ENCODE results near the gene RBBP8NL.

Gene RBBP8NL

DNA sequence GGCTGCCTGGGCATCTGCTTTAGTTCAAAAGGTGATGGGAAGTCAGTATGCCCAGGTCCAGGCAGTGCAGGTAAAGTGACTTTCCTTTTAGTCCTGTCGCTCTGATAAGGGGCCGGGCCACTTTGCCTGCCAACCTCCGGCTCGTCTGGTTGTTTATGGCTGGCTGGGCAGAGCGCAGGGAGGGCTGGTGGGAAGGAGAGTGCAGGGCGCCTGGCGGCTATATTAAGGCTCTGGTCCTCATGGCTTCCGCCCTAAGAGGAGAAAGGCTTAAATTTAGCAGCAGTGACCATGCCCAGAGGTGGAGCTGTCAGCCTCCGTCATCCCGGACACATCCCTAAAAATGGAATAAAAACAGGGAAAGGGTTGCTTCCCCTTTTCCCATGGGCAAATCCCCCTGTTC is 33.8 kb upstream of the RBBP8NL start:
- no peak for DNase-seq

DNA sequence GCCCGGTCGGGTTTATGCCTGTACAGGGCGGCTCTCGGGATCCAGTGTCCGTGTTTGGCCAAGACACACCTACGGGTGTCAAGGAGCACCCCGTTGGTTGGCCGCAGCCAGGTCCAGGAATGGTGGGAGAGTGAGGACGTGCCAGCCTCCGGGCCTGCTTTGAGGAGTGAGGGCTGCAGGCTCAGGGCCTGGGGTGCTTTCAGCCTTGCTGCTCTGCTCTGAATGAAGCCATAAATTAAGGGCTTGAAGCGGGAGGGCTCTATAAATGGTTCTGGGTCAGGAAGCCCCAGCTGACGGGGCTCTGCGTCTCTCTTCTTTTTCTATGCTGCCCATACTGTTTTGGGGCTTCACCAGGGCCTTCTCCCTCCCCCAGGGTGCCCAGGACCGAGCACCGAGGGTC is 33.3 kb upstream of the RBBP8NL start:
- DNase-seq = no peak

DNA sequence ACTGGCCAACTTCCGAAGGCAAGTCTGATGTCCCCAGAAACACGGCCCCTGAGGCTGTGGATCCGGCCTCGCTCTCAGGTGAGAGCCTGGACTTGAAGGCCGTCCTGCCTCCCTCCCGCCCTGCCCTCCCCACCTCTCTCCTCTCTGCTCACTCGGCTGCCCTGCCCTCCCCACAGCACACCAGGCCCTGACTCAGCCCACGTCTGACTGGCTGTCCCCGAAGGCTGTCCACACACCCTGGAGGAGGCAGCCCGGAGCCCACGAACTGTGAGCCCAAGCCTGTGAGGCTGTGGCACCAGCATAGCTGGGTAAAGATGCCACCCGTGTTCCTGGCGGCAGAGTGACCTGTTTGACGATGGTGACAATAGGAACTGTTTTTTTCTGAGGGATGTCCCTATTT is 32.1 kb upstream of the RBBP8NL start:
- DNase-seq = no peak

DNA sequence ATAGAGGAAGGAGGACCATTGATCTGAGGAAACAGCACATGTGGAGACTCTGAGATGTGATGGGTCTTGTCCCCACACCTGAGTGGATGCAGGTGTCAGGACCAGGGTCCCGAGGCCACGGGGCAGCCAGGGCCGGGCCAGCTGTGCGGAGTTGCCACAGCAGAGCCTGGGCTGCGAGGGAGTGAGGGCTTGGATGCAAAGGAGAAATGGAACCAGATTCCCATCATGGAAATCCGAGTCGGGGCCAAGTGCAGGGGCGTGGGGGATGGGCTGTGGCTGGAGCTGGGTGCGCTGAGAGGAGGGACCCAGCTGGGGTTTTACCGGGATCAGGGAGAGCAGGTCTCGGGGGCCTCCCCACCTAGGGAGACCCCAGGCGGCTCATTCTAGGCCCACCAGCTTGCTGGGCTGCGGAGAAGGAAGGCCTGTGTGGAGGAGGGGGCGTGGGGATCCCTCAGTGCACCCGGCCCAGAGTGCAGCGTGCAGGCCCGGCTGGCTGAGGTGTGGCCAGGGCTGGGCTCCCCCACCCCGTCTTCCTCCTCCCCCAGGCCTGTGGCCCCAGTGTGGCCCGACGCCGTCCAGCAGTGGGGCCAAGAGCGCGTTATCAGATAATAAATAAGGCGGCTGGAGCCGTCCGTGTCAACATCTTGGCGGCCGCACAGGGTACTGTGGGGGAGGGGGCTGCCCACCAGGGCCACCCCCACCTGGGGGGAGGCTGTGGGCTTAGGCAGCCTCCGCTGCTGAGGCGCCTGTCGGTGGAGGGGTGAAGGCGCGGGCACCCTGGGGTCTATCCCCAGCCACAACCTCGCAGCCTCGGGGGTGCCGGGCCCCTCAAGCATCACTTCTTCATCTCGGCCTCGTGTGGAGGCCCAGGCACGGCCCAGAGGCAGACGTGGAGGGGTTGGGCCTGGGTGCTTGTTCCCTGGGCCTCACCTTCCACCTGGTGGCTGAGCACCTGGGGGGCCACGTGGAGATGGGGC is 31.2 kb upstream of the RBBP8NL start:
- DNase-seq = no peak

DNA sequence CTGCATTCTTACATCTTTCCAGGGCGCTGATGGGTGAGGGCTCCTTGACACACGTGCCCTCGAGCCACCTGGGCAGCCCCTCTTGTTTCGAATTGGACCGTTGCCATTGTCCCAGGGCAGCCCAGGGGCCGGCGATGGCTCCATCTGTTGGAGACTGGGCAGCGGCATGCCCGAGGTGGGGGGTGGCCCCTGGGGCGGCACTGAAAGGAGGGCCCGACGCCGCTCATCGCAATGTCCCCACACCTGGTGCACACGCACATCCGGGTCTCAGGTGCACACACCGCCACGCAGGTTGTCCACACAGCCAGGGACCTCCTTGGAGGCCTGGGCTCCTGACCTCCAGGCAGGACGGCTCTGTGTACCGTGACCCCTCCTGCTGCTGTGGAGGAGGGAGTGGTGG is 30.5 kb upstream of the RBBP8NL start:
- DNase-seq = no peak

DNA sequence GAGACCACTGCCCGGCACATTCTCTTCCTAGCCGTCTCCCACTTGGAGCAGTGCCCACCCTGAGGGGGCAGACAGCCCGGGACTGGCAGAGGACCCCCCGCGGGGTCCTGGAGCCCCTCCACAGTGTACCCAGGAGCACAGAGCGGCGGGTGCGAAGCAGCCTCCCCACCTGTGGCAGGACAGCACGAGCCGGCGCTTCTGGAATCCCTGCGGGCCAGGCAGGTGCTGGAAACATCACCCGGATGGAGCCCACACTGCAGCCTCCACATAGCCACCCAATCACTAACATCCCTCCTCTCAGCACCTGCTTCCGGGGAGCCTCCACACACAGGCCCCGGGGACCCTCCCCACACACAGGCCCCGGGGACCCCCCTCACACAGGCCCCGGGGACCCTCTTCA is 29.8 kb upstream of the RBBP8NL start:
- no peak for DNase-seq

DNA sequence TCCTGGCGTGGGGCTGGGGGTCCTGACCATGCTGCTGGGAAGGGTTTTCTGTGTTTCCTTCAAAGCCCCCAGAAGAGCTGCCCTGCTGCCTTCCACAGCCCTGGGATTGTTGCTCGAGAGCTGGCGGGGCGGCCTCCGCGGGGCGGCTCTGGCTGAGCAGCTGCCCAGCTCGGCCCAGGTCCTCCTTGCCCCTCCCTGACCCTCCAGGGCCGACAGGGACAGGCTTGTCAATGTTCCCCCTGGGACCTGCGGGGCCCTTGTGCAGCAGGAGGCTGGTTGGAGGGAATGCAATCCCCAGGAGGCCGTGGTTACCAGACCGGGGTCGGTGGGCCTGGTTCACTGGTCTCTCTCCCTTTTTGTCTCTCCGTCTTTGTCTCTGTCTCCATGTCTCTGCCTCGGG is 28.6 kb upstream of the RBBP8NL start:
- DNase-seq = no peak

DNA sequence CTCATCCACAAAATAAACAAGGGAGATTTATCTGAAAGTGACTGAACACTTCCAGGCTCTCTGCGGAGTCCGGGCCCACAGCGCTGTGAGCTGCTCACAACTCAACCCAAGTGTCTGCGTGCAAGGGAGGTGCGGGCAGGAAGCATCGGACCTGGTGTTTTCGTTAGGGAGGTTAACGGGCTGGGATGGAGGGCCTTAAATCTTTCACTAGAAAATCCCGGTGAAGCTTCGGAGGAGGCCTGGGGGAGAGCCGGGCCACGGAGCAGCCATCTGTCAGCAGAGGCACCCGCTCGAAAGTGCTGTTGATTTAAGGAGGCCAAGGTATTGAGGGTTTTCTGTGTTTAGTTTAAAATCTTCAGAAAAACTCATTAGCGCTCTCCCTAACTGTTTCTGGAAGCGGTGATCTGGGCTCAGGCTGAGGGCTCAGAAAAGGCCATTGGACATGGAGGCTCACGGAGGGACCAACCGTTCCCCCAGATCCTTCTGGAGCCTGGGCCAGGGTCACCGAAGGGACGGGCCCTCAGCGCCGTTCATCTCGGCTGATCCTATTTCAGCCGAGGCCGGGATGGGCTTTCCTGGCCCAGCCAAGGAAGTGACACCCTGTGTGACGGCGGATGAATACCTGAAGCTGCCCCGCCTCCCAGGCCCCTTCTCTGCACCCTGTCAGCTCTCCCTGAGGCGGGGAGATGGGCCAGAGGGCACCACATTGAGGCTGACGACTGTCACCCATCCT is 27.7 kb upstream of the RBBP8NL start:
- DNase-seq = no peak

DNA sequence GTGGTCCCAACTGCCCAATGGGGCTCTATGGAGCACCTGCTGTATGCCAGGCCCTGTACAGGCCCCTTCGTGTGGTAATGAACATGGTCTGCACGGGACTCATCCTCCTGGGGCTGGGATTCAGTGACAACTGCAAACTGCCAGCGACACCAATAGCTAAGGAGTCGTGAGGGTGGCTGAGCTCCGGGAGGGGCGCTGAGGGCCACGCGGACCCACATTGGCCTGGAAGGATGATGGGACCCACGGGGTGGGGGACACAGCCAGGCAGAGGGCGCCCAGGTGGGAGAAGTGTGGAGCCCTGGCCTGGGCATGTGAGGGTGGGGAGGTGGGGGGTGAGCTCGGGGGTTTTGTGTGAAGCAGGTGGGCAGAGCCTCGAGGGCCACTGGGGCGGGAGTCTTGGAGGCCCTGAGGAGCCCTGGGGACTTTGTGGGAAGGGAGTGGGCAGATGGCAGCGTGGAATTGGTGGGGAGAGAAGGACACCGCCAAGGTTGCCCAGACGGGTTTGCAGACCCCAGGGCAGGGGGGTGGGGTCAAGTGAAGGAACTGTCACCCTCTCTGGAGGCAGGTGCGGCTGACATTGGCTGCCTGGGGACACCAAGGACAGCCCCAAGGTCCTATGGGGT is 26.0 kb upstream of the RBBP8NL start:
- DNase-seq = no peak

DNA sequence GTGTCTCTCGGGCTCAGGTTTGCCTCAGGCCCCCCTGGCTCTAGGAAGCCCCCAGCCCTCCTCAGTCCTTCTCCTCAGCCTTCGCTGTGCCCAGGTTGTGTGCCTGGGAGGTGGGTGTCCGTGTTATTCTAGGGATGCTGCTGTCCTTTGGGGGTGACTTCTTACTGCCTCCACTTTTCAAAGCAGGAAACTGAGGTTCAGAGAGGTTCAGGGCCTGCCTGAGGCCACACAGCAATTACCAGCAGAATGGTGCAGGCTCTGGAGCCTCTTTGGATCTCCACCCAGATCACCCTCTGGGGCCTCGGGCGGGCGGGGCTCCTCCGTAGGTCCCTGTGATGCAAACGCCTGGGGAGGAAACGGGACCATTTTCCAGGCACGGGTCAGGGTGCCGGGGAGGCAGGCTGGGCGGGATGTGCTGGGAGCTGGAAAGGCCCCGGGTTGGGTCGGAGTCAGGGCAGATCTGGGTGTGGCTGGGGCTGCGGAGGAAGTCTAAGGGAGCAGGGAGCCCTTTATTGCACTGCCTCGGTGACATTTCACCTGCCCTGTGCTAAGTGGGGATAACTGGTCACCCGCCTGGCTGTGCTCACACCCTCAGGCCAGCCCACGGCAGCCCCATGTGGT is 25.2 kb upstream of the RBBP8NL start:
- DNase-seq = no peak

DNA sequence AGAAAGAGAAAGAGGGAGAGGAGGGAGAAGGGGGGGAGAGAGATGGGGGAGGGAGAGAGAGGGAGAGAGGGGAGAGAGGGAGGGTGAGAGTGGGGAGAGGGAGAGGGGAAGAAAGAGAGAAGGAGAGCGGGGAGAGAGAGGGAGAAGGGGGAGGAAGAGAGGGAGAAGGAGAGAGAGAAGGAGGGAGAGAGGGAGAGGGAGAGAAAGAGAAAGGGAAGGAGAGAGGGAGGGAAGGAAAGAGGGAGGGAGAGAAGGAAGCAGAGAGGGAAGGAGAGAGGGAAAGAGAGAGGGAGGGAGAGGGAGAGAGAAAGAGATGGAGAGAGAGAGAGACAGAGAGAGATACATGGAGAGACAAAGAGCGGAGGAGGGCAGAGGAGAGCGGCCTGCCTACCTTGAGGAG is 24.6 kb upstream of the RBBP8NL start:
- DNase-seq = no peak

DNA sequence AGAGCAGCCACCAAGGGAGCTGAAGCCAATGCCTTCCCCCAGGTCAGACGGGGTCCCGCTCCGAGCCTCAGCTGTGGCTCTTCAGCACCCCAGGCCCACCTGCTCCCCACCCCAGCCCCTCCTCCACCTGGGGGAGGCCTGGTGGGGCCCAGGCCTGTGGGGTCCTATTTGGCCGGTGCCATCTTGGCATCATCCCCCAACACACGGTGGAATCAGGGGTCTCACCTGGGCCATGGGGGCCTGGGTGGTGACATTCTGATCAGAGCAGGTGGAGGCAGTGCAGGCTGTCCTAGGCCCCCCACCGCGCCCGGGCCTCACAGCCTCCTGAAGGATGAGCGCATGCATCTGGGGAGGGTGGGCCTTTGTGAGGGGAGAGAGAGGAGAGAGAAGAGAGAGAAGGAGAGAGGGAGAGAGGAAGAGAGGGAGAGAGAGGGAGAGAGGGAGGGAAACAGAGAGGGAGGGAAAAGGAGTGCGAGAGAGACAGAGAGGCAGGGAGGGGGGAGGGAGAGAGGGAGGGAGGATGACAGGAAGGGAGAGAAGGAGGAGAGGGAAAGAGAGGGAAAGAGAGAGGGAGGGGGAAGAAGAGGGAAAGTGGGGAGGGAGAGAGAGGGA is 23.9 kb upstream of the RBBP8NL start:
- no peak for DNase-seq

DNA sequence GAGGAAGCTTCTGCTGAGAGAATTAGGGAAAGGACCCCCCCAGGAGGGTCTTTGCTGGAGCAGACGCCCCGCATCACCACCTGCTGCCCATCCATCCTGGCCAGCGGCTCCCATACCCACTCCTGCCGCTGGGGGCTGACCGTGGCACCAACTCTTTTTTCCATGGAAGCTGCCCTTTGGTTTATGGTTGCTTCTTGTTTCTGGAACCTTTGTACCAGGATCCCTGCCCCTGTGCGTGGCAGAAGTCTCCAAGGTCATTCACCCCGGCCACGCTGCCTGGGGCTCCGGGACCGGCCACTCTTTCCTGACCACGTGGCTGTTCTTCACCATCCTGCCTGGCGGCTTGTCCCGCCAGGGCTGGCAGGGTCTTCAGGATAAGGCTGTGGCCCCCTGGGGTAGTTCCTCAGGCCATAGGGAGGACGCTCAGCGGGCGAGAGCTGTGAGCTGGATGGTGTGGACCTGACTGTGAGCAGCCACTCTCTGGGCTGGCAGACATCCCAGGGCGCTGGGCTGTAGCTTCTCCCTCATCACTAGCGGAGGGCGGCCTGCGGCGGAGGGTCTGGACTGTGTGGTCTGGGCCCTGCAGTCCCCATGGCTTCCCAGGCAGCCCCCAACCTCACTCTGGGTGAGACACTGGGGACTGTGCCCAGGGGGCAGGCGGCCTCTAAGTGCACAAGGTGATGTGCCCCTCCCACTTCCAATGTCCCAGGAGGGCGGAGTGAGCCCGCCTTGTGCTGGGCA is 22.8 kb upstream of the RBBP8NL start:
- DNase-seq = no peak

DNA sequence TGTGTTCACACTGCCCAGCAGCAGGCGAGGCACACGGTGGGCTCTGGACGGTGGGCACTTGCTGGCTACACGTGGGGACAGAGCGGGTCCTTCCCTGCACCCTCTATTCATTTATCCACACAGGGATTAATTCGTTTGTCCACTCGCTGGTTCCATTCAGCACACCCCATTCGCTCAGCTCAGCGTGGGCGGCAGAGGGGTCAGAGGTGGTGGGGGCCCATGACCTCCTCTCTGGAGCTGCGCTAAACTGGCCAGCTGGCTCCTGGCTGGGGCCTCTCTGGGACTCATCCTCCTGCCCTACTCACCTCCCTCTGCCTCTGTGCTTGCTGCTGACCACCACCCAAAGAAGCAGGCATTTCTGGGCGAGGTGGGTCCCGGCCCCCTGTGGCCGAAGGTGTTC is 21.4 kb upstream of the RBBP8NL start:
- DNase-seq = no peak

DNA sequence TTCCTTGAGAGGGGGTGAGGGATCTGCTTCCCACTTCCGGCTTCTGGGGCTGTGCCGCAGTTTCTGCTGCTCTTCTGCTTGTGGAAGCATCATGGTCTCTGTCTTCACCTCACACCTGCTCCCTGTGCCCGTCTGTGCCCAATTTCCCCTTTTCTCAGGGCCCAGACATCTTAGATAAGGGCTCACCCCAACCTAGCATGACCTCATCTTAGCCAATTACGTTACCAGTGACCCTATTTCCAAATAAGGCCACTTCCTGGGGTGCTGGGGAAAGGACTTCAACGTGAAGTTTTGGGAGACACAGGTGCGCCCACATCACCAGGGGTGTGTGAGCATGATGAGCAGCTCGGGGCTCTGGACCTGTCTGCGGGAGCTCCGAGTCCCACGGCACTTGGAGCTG is 20.7 kb upstream of the RBBP8NL start:
- no peak for DNase-seq

DNA sequence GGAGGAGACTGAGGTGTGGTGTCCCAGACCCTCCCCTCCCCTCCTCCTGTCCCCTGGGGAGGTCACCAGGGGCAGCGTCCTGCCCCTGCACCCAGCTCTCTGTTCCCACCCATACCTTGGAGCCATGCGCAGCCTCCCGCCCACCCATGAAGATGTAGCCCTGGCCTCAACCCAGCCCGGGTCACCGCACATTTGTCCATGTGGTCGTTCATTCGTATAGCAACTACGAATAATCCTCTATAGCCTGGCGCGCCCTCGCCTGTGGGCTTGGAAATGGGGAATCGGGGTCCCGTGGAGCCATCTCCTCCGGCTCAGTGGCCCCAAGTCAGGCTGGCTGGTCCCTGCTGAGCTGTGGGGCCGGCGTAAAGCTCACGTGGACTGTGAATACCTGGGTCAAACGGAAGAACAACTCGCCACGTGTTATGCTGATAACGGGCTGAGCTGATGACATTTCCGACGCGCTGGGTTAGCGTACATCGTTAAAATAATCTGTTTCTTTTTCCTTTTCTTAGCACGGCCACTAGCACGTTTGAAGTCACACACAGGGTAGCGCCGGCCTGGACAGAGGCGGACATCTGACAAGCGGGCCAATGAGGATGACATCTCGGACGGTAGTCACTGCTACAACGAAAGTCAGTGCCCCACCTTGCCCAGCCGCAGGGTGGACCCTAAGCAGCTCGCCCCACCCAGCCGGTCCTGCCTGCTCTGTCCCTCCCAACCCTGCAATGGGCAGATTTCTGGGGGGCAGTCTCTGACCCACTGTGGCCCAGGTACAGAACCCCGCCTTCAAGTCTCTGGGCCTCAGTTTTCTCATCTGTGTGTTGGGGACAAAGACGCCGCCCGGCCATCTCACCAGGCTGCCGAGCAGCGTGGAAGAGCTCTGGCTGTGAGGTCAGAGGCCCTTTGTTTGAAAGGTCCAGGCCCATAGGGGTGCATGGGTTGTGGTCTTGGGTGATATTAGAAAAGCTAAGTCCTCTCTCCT is 19.8 kb upstream of the RBBP8NL start:
- DNase-seq = no peak

DNA sequence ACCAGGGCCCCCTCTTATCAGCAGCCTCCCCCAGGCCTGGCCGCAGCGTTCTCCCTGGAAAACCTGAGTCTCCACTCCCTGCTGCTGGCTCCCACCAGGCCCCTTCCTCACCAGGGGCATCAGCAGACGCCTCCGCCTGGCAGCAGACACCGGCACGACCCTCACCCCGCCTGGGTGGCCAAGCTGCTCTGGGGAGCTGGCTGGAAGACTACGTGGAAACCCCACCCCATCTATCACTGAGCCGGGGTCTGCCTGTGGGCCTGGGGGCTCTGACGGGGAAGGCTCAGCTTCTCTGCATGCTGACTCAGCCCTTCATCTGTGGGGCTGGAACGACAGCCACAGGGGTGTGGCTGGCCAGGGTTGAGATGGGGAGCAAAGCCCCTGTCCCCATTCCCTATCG is 19.1 kb upstream of the RBBP8NL start:
- no peak for DNase-seq

DNA sequence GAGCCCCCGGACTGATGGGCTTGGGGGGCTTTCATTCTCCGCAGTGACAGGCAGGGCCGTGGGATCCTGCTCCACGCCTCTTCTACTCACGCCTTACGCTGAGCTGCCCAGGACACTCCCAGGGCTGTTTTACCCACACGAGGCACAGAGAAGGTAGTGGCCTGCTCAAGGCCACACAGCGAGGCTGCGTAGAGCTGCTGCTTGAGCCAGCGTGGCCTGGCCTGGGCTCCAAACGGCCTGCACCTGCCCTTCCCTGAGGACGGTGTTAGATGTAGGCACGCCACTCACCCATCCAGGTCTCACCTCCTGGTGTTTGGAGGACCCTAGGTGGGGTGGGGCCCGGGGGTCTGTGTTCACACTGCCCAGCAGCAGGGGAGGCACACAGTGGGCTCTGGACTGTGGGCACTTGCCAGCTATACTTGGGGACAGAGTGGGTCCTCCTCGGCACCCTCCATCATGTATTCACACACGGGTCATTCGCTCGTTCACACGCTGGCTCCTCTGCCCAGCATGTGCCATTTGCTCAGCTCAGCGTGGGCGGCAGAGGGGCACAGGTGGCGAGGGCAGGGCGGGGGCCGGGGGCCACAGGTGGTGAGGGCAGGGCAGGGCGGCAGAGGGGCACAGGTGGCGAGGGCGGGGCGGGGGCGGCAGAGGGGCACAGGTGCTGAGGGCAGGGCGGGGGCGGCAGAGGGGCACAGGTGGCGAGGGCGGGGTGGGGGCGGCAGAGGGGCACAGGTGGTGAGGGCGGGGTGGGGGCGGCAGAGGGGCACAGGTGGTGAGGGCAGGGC is 18.4 kb upstream of the RBBP8NL start:
- DNase-seq = no peak

DNA sequence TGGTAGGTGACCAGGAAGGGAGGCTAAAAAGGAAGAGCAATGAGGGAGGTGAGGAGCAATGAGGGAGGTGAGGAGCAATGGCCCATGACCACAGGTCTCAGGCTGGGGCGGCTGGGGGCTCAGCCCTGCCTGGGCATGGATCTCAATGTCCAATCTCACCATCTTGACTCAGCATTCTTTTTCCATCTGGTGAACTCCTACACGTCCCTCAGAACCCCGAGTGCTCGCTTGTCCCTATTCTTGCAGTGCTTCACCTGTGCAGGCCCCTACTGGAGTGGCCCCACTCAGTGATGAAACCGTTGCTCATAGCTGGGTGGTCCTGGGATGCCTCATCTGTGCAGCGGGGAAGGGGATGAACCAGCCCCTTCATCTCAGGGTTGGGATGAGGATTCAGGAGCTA is 16.9 kb upstream of the RBBP8NL start:
- DNase-seq = no peak

DNA sequence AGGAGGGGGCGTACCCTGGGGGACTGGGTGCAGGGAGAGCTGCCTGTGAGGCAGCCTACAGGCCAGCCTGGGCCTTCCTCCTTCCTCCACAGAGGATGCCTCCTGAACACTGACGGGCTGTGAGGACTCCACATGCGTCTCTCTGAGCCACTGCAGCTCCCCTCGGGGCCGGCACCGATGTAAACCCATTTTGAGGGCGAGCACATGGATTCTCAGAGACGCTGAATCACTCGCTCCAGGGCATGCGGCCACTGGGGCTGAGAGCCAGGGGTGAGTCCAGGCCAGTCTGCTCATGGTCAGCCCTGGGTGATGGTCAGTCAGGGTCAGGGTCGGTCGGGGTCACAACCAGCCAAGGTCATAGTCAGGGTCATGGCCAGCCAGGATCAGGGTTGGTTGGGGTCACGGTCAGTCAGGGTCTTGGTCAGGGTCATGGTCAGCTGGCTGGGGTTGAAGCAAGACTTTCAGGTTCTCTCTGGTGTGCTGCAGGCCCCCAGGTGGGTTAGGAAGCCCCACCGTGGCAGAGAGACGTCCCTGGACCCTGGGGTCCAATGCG is 14.7 kb upstream of the RBBP8NL start:
- DNase-seq = no peak
